ENCODE data around the gene NPAS1.

GRCh38 chr19:46999377-46999776 is 20.3 kb upstream of the NPAS1 start:
- TF ChIP-seq, protein P1, sequence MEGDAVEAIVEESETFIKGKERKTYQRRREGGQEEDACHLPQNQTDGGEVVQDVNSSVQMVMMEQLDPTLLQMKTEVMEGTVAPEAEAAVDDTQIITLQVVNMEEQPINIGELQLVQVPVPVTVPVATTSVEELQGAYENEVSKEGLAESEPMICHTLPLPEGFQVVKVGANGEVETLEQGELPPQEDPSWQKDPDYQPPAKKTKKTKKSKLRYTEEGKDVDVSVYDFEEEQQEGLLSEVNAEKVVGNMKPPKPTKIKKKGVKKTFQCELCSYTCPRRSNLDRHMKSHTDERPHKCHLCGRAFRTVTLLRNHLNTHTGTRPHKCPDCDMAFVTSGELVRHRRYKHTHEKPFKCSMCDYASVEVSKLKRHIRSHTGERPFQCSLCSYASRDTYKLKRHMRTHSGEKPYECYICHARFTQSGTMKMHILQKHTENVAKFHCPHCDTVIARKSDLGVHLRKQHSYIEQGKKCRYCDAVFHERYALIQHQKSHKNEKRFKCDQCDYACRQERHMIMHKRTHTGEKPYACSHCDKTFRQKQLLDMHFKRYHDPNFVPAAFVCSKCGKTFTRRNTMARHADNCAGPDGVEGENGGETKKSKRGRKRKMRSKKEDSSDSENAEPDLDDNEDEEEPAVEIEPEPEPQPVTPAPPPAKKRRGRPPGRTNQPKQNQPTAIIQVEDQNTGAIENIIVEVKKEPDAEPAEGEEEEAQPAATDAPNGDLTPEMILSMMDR (optimal IDR thresholded peaks at IDR 0.05 in 1 of 3, IDR thresholded peaks at IDR 0.05 in 1 of 3, conservative IDR thresholded peaks at IDR 0.05 in 1 of 3; ENCODE audit: extremely low read depth in 1 of 3, insufficient read depth in 2 of 3, low read length in 3 of 3): no peak
- no peak for TF ChIP-seq EZH2 (IDR thresholded peaks at IDR 0.05; ENCODE audit: low read length)
